Natural killer cell treated with Interleukin-12 subunit alpha and Interleukin-12 subunit beta and Interleukin-15 and Interleukin-18, amount 100 ng/mL, for 72 hours (primary cell): ENCODE data around the gene GLI3. TPM values are rescaled to one million over a fixed set of nuclear protein-coding genes. Genes with fewer than 3 reads are reported as not detected.
"Not testable (repeated sequence)": the region's sequence is repeated elsewhere in the genome, so short reads cannot be mapped to it uniquely, and the experiment has no call there.

Source experiments
- ATAC-seq, 2 donors: fragments of 150-1000 bp; cut with Tn5 transposase in 1 of 2; sonication (Bioruptor Pico), chemical (Tn5 transposase) in 1 of 2; 2 replicates each; pipeline ENCODE4 v1.10.0; 2021
- DNase-seq: peaks from one replicate; pipeline ENCODE4 v3.0.0; 2022; ENCODE audit warnings: low spot score
- H3K27ac Mint-ChIP-seq, 2 donors: 1 replicate in 1 of 2; 2 replicates in 1 of 2; pipeline ENCODE4 v1.8.0; 2022; ENCODE audit warnings: mixed read lengths in 2 of 2, mild to moderate bottlenecking in 1 of 2, moderate library complexity in 1 of 2
- H3K27me3 Mint-ChIP-seq, 2 donors: 1 replicate in 1 of 2; 2 replicates in 1 of 2; pipeline ENCODE4 v1.8.0; 2022; ENCODE audit warnings: mixed read lengths in 2 of 2
- H3K36me3 Mint-ChIP-seq: one replicate; pipeline ENCODE4 v1.8.0; 2022; ENCODE audit warnings: mixed read lengths
- H3K4me1 Mint-ChIP-seq, 2 donors: 1 replicate in 1 of 2; 2 replicates in 1 of 2; pipeline ENCODE4 v1.8.0; 2022; ENCODE audit warnings: low read depth in 2 of 2, mixed read lengths in 2 of 2, mild to moderate bottlenecking in 1 of 2
- H3K4me3 Mint-ChIP-seq: one replicate; pipeline ENCODE4 v1.8.0; 2022; ENCODE audit warnings: mixed read lengths
- H3K9me3 Mint-ChIP-seq: 2 replicates; pipeline ENCODE4 v1.8.0; 2022; ENCODE audit warnings: mixed read lengths
- total RNA-seq, 2 donors: library from RNA; stranded (reverse); gene quantifications; one replicate each; pipeline ENCODE4 v1.2.3, GENCODE V29; 2022

GLI3 gene
- total RNA-seq, 2 donors from 2014 or later = 0.25 to 1.1 TPM

DNA sequence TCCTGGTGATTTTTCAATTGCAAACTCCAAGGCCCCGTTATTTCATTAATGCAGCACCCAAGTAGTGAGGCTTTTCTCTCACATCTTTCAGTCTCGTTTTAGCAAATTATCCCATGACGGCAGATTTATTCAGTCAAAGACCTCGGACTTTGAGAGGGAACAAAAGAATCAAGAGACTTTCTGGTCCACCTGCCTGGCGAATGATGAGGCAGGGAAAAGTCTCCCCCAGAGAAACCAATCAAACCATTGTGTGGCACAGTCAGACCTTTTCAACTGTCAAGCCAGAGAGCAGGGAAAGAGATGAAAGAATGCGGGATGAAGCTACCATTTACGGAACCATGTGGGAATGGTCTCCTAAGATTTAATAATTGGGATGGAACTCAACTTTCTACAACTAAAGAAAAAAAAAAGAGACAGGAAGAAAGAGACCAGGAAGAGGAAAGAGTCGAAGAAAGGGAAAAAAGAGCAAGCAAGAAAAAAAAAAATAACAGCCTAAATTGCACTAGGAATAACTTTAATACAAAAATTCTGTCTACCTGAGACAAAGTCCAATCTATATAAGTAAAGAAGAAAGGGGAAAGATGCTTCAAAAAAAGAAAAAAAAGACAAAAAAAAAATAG, 22.8 kb downstream of the GLI3 start:
- DNase-seq (no peak), ATAC-seq (no peak)
- H3K36me3 Mint-ChIP-seq = no peaks in the 10 kb centered on the region
- no peaks in the 10 kb centered on the region for H3K4me1 Mint-ChIP-seq
- H3K27ac Mint-ChIP-seq = no peak overlapping the region
- H3K27me3 Mint-ChIP-seq = peaks cover 10 to 28% of the 10 kb centered on the region in 2 donors
- H3K4me3 Mint-ChIP-seq = no peak overlapping the region
- no peaks in the 10 kb centered on the region for H3K9me3 Mint-ChIP-seq

DNA sequence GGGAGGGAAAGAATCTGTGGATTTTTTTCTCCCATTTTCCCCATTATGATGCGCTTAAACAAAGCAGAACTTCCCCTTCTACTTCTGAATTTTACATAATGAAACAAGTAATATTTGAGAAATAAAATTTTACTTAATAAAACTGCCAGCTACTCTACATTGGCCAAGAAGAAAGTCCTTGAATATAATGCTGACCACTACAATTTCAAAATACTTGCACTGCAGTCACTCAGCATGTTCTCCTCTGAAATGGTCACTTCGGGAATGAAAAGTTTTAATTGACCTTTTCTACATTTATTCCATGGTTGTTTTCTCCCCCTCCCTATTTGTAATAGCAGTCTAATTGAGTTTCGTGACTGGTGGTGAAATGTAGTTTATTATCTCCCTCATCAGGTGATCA, 23.9 kb downstream of the GLI3 start:
- H3K27ac Mint-ChIP-seq = no peak overlapping the region
- DNase-seq (no peak), ATAC-seq (no peak)
- peaks cover 10 to 23% of the 10 kb centered on the region in 2 donors for H3K27me3 Mint-ChIP-seq
- H3K4me1 Mint-ChIP-seq = no peaks in the 10 kb centered on the region
- H3K4me3 Mint-ChIP-seq = no peak overlapping the region
- no peaks in the 10 kb centered on the region for H3K9me3 Mint-ChIP-seq
- H3K36me3 Mint-ChIP-seq = no peaks in the 10 kb centered on the region

DNA sequence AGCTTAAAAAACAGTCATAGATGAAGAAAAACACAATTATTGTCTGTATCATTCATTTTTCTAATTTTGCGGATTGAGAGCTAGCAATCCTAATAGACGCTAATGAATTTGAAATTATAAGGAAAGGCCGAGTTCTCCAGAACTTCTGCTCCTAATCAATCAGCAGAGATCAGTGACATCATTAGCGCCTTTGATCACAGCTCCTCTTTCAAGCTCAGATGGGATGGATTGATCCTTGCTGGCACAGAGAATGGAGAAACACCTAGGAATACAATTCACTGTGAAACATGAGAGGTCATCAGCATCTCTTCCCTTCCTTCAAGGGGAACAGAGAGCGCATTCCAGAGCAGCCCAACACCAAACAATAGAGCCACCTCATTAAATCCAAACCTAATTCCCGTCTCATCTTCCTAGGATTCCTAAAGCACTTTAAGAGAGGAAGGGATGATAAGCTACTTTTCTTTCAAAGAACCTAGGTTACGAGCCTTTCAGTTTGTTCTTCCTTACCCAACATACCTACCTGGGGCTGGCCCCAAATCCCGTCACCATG, 24.4 kb downstream of the GLI3 start:
- Mint-ChIP-seq H3K4me3 (no peak overlapping the region), H3K4me1 (no peaks in the 10 kb centered on the region), H3K9me3 (no peaks in the 10 kb centered on the region), H3K27me3 (peaks cover 10 to 19% of the 10 kb centered on the region in 2 donors), H3K27ac (no peak overlapping the region), H3K36me3 (no peaks in the 10 kb centered on the region)
- DNase-seq (no peak), ATAC-seq (no peak)

DNA sequence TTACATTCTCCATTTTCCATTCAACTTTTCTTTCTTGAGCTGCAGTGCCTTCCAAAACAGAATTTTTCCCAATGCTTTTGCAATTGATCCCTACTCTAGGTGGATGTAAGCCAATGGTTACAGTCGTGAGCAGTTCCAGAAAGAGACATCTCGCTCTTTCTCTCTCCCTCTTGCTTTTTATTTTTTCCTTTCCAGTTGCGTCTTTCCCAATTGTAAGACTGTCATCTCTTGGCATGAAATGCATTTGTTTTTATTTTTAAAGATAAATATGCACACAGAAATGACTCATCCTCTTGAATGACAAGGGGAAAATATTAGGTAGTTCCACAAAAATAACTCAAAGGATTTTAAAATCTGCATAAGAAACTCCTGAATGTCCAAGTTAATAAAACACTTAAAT, 25.1 kb downstream of the GLI3 start:
- H3K4me1 Mint-ChIP-seq = no peaks in the 10 kb centered on the region
- H3K4me3 Mint-ChIP-seq = no peak overlapping the region
- no peak for ATAC-seq
- H3K27ac Mint-ChIP-seq = no peak overlapping the region
- H3K36me3 Mint-ChIP-seq = no peaks in the 10 kb centered on the region
- DNase-seq = no peak
- no peaks in the 10 kb centered on the region for H3K9me3 Mint-ChIP-seq
- H3K27me3 Mint-ChIP-seq = peaks cover 8 to 17% of the 10 kb centered on the region in 2 donors

DNA sequence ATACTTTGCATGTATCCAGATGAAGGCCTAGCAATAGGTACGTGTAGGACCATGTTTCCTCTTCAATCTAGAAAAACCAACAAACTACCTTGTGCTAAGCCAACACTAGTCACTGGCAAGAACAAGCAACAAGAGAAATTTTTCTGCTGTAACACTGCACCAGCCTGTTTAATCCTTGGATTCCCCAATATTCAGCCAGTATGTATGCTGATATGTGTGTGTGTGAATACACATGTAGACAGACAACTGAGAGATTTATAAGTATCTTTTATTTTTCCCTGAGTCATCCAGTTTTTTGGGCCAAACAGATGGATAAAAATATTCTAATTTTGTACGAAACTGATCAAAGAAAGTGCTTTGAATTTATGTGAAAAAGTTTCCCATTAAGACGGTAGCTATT, 26.2 kb downstream of the GLI3 start:
- Mint-ChIP-seq H3K27me3 (peaks cover 6 to 13% of the 10 kb centered on the region in 2 donors), H3K36me3 (no peaks in the 10 kb centered on the region), H3K27ac (no peak overlapping the region), H3K9me3 (no peaks in the 10 kb centered on the region), H3K4me1 (no peaks in the 10 kb centered on the region), H3K4me3 (no peak overlapping the region)
- ATAC-seq (no peak), DNase-seq (no peak)

DNA sequence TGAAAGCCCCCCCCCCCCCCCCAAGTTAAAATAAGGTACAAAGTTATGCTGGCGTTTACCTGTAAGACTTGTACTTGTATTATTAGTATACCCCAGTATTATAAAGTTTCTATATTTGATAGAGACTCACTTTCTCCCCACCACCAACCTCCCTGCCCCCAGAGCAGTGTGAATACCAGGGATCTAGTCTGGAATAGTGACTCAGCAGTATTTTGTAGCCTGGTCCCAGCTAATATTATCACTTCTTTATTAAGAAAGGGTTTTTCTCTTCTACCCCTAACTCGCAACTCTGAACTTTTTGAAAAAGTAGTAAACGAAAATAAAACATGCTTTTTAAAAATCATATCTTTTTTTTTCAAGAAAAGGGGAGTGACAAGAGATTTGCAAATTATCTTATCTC, 26.7 kb downstream of the GLI3 start:
- no peak for DNase-seq
- Mint-ChIP-seq H3K36me3 (no peaks in the 10 kb centered on the region), H3K27me3 (peaks cover 7 to 13% of the 10 kb centered on the region in 2 donors), H3K9me3 (no peaks in the 10 kb centered on the region), H3K27ac (no peak overlapping the region), H3K4me3 (no peak overlapping the region), H3K4me1 (no peaks in the 10 kb centered on the region)
- ATAC-seq = no peak

DNA sequence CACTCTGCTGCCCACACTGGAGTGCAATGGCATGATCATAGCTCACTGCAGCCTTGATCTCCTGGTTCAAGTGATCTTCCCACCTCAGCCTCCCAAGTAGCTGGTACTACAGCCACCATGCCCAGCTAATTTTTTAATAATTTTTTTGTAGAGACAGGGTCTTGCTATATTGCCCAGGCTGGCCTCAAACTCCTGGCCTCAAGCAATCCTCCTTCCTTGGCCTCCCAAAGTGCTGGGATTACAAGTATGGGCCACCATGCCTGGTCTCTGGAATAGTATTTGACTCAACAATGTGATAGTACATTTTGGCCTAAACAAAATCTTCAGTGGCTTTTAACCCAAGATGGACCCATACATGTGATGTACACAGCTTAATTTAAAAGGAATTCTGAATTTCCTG, 27.9 kb downstream of the GLI3 start:
- H3K4me1 Mint-ChIP-seq, H3K4me3 Mint-ChIP-seq, H3K27me3 Mint-ChIP-seq, DNase-seq, ATAC-seq, H3K9me3 Mint-ChIP-seq, H3K36me3 Mint-ChIP-seq, H3K27ac Mint-ChIP-seq: not testable (repeated sequence)

DNA sequence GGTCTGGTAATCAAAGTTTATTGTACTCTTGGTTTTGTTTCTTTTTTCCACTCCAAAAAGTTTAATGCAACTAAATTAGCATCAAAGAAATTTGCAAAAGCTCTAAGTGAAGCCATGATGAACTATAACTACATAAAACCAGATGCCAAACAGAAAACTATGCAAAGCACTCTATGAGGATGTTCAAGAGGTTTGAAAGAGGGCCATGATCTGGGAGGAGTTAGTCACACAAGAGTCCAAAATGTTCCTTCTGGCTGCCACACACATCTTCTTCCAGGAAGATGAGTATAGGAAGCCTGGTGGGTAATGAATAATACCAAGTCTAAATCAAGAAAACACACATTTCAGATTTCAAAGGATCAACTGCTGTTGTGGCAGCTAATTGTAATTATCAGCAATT, 28.4 kb downstream of the GLI3 start:
- DNase-seq = no peak

DNA sequence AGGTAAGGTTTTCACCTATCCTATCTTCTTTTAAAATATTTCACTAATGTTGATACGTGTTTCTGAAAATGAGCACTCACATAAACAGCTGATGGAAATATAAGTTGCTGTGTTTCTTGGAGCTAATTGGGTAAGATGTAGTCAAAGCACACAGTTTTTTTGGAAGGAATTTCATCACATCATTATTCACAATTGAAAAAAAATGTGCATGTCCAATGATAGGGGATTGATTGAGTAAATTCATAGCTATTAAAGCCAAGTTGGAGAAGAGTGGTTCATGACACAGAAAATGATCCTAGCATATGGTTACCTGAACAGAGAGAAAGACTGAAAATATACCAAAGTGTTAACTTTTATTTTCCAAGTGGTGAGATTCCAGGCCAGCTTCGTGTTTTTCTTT, 29.6 kb downstream of the GLI3 start:
- H3K4me3 Mint-ChIP-seq = no peak overlapping the region
- no peaks in the 10 kb centered on the region for H3K4me1 Mint-ChIP-seq

More for the DNA sequence above, 28.4 kb downstream of the GLI3 start:
- Mint-ChIP-seq H3K27ac (no peak overlapping the region), H3K9me3 (no peaks in the 10 kb centered on the region), H3K4me1 (no peaks in the 10 kb centered on the region), H3K27me3 (peaks cover 6% of the 10 kb centered on the region in 2 donors), H3K36me3 (no peaks in the 10 kb centered on the region), H3K4me3 (no peak overlapping the region)
- ATAC-seq = no peak

DNA sequence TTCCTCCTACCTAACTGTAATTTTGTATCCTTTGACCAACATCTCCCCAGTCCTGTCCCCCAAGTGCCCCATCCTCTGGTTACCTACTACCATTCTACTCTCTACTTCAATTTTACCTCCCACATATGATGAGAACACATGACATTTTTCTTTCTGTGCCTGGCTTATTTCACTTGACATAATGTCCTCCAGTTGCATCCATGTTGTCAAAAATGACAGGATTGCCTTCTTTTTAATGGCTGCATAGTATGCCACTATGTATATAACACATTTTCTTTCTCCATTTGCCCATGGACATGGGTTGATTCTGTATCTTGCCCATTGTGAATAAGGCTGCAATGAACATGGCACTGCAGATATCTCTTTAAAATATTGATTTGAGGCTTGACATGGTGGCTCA, 33.7 kb downstream of the GLI3 start:
- Mint-ChIP-seq H3K4me3 (no peak overlapping the region), H3K4me1 (no peaks in the 10 kb centered on the region), H3K27ac (no peak overlapping the region), H3K36me3 (no peaks in the 10 kb centered on the region), H3K9me3 (peaks cover 3% of the 10 kb centered on the region), H3K27me3 (peaks cover 0 to 10% of the 10 kb centered on the region in 2 donors)
- DNase-seq (no peak), ATAC-seq (no peak)

More for the DNA sequence above, 29.6 kb downstream of the GLI3 start:
- H3K36me3 Mint-ChIP-seq = no peaks in the 10 kb centered on the region
- ATAC-seq (no peak), DNase-seq (no peak)
- no peak overlapping the region for H3K27ac Mint-ChIP-seq
- H3K27me3 Mint-ChIP-seq = peaks cover 3 to 8% of the 10 kb centered on the region in 2 donors
- peaks cover 3% of the 10 kb centered on the region for H3K9me3 Mint-ChIP-seq

DNA sequence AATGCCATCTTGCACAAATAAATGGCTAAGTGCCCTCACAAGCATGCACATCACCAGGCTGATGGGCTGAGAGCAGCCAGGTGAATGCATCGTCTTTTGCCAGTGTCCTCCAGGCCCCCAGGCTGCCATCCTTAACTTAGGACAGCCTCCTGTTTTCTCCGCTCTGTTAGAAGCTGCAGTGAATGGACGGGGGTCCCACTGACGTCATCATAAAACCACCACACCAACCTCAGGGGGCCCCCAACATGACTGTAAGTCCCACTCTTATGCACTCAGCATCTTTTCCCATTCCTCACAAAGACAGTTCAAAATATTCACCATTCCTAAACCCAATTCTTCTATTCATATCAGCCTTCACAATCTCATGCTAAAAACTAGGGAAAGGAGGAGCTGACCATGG, 34.4 kb downstream of the GLI3 start:
- Mint-ChIP-seq H3K27ac (no peak overlapping the region), H3K27me3 (peaks cover 0 to 10% of the 10 kb centered on the region in 2 donors), H3K4me1 (no peaks in the 10 kb centered on the region), H3K4me3 (no peak overlapping the region), H3K36me3 (no peaks in the 10 kb centered on the region), H3K9me3 (peaks cover 3% of the 10 kb centered on the region)
- DNase-seq (no peak), ATAC-seq (no peak)

DNA sequence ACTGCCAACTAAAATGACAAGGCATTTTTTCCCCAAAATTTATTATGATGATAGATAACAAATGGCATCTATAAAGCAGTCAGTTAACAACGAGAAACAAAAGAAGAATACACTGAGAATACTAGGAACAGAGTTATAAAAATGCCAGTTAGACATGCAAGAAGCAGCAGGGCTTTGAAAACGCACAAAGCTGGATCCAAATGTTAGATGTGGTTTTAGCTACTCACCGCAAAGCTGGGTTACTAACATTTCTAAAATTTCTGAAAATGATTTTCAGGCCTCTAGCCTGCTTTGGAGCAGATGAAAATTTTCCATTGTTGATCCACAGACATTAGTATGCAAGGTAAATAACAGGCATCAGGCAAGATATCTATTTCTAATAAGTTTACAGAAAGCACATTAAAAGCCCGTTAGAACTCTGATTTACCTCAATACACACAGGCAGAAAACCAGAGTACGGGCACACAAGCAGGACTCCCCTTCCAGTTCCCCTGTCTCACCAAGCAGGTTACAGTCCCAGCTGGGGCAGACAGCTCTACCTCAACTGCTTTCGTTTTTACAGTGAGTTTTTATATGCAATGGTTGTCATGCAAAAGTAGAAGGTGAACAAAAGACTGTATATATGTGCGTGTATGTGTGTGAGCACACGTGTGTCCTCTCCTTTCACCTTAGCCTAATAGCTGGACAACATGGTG, 37.9 kb downstream of the GLI3 start:
- Mint-ChIP-seq H3K36me3 (no peaks in the 10 kb centered on the region), H3K4me3 (no peak overlapping the region), H3K27ac (no peak overlapping the region), H3K9me3 (peaks cover 3% of the 10 kb centered on the region), H3K4me1 (peaks cover 4 to 7% of the 10 kb centered on the region in 2 donors), H3K27me3 (peaks cover 0 to 5% of the 10 kb centered on the region in 2 donors)
- DNase-seq (no peak), ATAC-seq (no peak)

DNA sequence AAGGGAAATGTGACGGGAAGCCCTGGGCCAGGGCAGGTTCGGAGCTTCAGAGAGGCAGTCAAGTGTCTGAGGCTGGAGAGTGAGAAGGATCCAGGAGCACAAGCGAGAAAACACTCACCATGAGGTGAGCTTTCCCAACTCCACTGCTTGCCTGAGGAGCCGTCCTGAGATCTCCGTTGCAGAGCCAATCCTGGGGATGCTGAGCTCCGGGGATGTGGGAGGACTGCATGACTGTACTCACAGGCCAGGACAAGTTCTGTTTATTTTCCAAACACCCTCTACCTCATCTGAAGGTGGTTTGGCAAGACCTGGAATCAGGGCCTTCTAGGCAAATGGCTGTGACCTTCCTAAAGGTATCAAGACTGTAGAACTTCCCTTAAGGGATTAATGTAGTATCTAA, 38.7 kb downstream of the GLI3 start:
- peaks cover 0 to 4% of the 10 kb centered on the region in 2 donors for H3K27me3 Mint-ChIP-seq
- peaks cover 2% of the 10 kb centered on the region for H3K9me3 Mint-ChIP-seq
- no peak overlapping the region for H3K4me3 Mint-ChIP-seq
- no peaks in the 10 kb centered on the region for H3K36me3 Mint-ChIP-seq
- no peak for ATAC-seq
- H3K27ac Mint-ChIP-seq = no peak overlapping the region
- H3K4me1 Mint-ChIP-seq = peaks cover 10 to 12% of the 10 kb centered on the region in 2 donors
- no peak for DNase-seq

DNA sequence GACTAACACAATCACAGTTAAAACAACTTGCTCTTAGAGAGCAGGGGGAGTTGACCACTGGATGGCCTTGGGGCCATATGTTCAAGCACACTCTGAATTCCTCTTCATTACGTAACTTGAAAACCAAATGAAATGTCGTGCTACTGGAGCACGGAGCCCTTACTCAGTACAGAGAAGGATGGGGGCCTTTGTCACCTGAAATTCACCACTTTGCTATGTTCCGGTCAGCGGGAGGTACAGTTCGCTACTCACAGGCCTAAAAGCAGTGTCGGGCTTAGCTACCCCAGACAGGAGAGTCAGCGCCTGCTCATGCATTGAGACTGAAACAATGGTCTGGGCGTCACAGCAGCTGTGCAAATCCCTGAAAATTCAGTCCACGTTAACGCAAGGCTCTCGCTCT, 39.6 kb downstream of the GLI3 start:
- Mint-ChIP-seq H3K36me3 (no peaks in the 10 kb centered on the region), H3K27me3 (peaks cover 0 to 3% of the 10 kb centered on the region in 2 donors), H3K4me1 (peaks cover 10 to 12% of the 10 kb centered on the region in 2 donors), H3K27ac (no peak overlapping the region), H3K4me3 (no peak overlapping the region), H3K9me3 (no peaks in the 10 kb centered on the region)
- no peak for ATAC-seq
- no peak for DNase-seq
